Measurements from ENCODE around the gene CPVL. TPM values are rescaled to one million over a fixed set of nuclear protein-coding genes. Genes with fewer than 3 reads are reported as not detected.

Gene CPVL
- total RNA-seq, 2 donors from 2014 or later = 2.7 to 11.8 TPM

DNA sequence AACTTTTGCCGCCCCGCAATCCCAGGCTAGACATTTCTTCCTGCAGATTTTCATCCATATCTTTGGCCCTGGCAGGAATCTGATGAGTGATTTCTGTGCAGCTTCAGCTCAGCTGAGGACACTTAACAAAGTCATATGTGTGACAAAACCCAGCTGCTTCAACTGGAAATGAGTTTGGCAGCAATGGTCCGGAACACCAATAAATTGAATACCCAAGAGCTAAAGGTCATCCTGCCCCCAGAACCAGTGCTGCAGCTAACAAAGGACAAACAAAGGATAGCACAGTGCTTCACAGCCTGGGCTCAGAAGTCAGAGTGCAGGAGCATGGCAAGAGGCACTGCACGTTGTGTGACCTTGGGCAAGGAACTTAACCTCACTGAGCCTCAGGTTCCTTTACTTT lies 148.2 kb downstream of the CPVL start:
- Histone ChIP-seq H3K27me3 (no peaks in the 10 kb centered on the region), H3K4me3 (no peak overlapping the region), H3K27ac (peak overlapping the region in 1 of 2 donors; percentile 20), H3K36me3 (no peaks in the 10 kb centered on the region), H3K4me1 (peaks cover 2 to 25% of the 10 kb centered on the region in 2 donors), H3K9me3 (no peaks in the 10 kb centered on the region)
- TF ChIP-seq, protein P1, sequence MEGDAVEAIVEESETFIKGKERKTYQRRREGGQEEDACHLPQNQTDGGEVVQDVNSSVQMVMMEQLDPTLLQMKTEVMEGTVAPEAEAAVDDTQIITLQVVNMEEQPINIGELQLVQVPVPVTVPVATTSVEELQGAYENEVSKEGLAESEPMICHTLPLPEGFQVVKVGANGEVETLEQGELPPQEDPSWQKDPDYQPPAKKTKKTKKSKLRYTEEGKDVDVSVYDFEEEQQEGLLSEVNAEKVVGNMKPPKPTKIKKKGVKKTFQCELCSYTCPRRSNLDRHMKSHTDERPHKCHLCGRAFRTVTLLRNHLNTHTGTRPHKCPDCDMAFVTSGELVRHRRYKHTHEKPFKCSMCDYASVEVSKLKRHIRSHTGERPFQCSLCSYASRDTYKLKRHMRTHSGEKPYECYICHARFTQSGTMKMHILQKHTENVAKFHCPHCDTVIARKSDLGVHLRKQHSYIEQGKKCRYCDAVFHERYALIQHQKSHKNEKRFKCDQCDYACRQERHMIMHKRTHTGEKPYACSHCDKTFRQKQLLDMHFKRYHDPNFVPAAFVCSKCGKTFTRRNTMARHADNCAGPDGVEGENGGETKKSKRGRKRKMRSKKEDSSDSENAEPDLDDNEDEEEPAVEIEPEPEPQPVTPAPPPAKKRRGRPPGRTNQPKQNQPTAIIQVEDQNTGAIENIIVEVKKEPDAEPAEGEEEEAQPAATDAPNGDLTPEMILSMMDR (IDR thresholded peaks at IDR 0.05) = no peak
- DNase-seq (ENCODE audit: low spot score) = no peak

DNA sequence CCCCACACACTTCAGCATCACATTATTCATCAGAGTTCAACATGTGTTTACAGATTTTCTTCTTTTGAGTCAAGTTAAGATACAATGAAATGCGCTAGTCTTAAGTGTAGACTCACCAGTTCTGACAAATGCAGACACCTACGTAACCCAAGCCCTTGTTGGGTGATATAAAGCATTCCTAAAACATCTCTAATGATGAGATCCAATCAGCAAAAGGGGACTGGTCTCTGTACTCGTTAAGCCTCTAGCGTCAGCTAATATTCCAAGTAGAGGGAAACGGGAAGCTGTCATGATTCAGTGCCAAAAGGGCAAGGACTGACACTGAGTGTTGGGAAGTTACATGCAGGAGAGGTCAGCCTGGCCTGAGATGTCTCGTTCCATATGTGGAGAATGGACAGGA lies 149.5 kb downstream of the CPVL start:
- H3K4me3 ChIP-seq = no peak overlapping the region
- no peaks in the 10 kb centered on the region for H3K27me3 ChIP-seq
- no peak for DNase-seq (ENCODE audit: low spot score)
- H3K27ac ChIP-seq = no peak overlapping the region
- H3K36me3 ChIP-seq = no peaks in the 10 kb centered on the region
- TF ChIP-seq, protein P1 (IDR thresholded peaks at IDR 0.05) = no peak
- no peaks in the 10 kb centered on the region for H3K9me3 ChIP-seq
- peaks cover 2 to 25% of the 10 kb centered on the region in 2 donors for H3K4me1 ChIP-seq

GRCh38 chr7:28993371-28993770 lies 153.0 kb downstream of the CPVL start:
- H3K9me3 ChIP-seq = no peaks in the 10 kb centered on the region
- TF ChIP-seq, protein P1 (IDR thresholded peaks at IDR 0.05) = no peak
- no peak for DNase-seq (ENCODE audit: low spot score)

GRCh38 chr7:28992798-28993197 lies 153.5 kb downstream of the CPVL start:
- no peak overlapping the region for H3K27ac ChIP-seq

More at GRCh38 chr7:28993371-28993770, 153.0 kb downstream of the CPVL start:
- H3K36me3 ChIP-seq = no peaks in the 10 kb centered on the region
- H3K4me1 ChIP-seq = peaks cover 2 to 20% of the 10 kb centered on the region in 2 donors
- H3K27me3 ChIP-seq = no peaks in the 10 kb centered on the region
- H3K4me3 ChIP-seq = no peak overlapping the region
- no peak overlapping the region for H3K27ac ChIP-seq

GRCh38 chr7:28990200-28990960 lies 156.0 kb downstream of the CPVL start:
- H3K36me3 ChIP-seq = no peaks in the 10 kb centered on the region
- no peak for DNase-seq (ENCODE audit: low spot score)
- peak overlapping the region; percentile 23 to 44 for H3K27ac ChIP-seq
- peaks cover 0 to 32% of the 10 kb centered on the region in 2 donors for H3K4me1 ChIP-seq
- TF ChIP-seq, protein P1 (IDR thresholded peaks at IDR 0.05) = no peak
- no peaks in the 10 kb centered on the region for H3K27me3 ChIP-seq
- no peak overlapping the region for H3K4me3 ChIP-seq
- H3K9me3 ChIP-seq = no peaks in the 10 kb centered on the region

More at GRCh38 chr7:28992798-28993197, 153.5 kb downstream of the CPVL start:
- no peaks in the 10 kb centered on the region for H3K9me3 ChIP-seq
- no peak for DNase-seq (ENCODE audit: low spot score)
- no peak overlapping the region for H3K4me3 ChIP-seq
- no peaks in the 10 kb centered on the region for H3K36me3 ChIP-seq
- TF ChIP-seq, protein P1 (IDR thresholded peaks at IDR 0.05) = no peak
- peaks cover 0 to 17% of the 10 kb centered on the region in 2 donors for H3K4me1 ChIP-seq
- H3K27me3 ChIP-seq = no peaks in the 10 kb centered on the region

Measured in right atrium auricular region (tissue), 2 donors.